ENCODE results near the gene ATXN7.

DNA sequence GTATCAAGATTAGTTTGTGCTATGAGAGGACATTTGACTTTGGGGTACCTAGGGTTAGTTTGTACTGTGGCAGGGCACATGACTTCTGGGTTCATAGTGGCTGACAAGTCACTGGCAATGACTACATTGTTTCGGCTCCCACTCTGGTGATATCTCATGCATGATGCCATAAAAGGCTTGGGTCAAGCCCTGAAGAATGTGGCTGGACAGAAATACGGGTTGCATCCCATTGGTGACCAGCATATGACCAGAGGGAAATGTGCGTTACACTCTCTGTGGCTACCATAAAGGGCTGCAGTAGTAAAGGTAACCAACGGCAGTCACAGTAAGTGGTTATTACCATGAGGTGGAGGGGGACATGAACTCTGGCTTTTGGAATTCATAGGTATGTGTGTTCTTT lies 18.5 kb upstream of the ATXN7 start:
- TF ChIP-seq, protein P1, sequence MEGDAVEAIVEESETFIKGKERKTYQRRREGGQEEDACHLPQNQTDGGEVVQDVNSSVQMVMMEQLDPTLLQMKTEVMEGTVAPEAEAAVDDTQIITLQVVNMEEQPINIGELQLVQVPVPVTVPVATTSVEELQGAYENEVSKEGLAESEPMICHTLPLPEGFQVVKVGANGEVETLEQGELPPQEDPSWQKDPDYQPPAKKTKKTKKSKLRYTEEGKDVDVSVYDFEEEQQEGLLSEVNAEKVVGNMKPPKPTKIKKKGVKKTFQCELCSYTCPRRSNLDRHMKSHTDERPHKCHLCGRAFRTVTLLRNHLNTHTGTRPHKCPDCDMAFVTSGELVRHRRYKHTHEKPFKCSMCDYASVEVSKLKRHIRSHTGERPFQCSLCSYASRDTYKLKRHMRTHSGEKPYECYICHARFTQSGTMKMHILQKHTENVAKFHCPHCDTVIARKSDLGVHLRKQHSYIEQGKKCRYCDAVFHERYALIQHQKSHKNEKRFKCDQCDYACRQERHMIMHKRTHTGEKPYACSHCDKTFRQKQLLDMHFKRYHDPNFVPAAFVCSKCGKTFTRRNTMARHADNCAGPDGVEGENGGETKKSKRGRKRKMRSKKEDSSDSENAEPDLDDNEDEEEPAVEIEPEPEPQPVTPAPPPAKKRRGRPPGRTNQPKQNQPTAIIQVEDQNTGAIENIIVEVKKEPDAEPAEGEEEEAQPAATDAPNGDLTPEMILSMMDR (IDR thresholded peaks at IDR 0.05; ENCODE audit: poor library complexity): no peak
- TF ChIP-seq EZH2 (IDR thresholded peaks at IDR 0.05; ENCODE audit: borderline replicate concordance): no peak

Data from hepatocyte (in vitro differentiated cells).